OCI-LY7 (cell line): ENCODE results near the gene AKAP11. TPM values are rescaled to one million over a fixed set of nuclear protein-coding genes. Genes with fewer than 3 reads are reported as not detected.
A peak's percentile ranks its signal among the peaks of the same experiment; 100 is the strongest.

Experiments
- BruUV-seq: library from RNA; stranded (reverse); fragments of 400-500 nt; replicated peaks from 2 replicates; lab custom pipeline; 2021; lab: Mats Ljungman, UMichigan
- CTCF ChIA-PET: fragments of 300-600 bp; sonication (Branson Sonifier 250); formaldehyde crosslinking; loops from one replicate; lab custom pipeline; 2022; ENCODE audit warnings: antibody characterized with exemption; ENCODE audit not compliant: unreplicated experiment; lab: Charles Lee
- POLR2A ChIA-PET: fragments of 300-600 bp; sonication (Branson Sonifier 250); formaldehyde crosslinking; loops from one replicate; lab custom pipeline; 2022; ENCODE audit warnings: antibody characterized with exemption; lab: Charles Lee
- DNase-seq: peaks from one replicate; pipeline ENCODE4 v3.0.0-alpha.2; 2015; ENCODE audit warnings: low spot score
- H2AFZ ChIP-seq: fragments of 200-600 bp; sonication (generic), shearing (Covaris generic); 2 replicates; pipeline ENCODE4 v1.6.1; 2014; ENCODE audit warnings: mild to moderate bottlenecking, antibody characterized with exemption, low read length, moderate library complexity
- H3K27ac ChIP-seq: fragments of 200-600 bp; sonication (generic); 2 replicates; pipeline ENCODE4 v1.5.1; 2014; ENCODE audit warnings: mixed run types, low read depth, mild to moderate bottlenecking, moderate library complexity, low read length, inconsistent platforms; ENCODE audit not compliant: poor library complexity, severe bottlenecking
- H3K36me3 ChIP-seq: fragments of 200-600 bp; sonication (generic); 2 replicates; pipeline ENCODE4 v1.6.1; 2014; ENCODE audit warnings: mild to moderate bottlenecking, antibody characterized with exemption, low read length, moderate library complexity, mixed read lengths; ENCODE audit not compliant: insufficient read depth
- H3K4me1 ChIP-seq: fragments of 200-600 bp; sonication (generic); 2 replicates; pipeline ENCODE4 v1.5.1; 2014; ENCODE audit warnings: mild to moderate bottlenecking, low read length; ENCODE audit not compliant: insufficient read depth, poor library complexity, severe bottlenecking
- H3K4me2 ChIP-seq: fragments of 200-600 bp; sonication (generic); 2 replicates; pipeline ENCODE4 v1.6.1; 2014; ENCODE audit warnings: mild to moderate bottlenecking, low read length
- H3K4me3 ChIP-seq: fragments of 200-600 bp; sonication (generic); 2 replicates; pipeline ENCODE4 v1.5.1; 2014; ENCODE audit warnings: mild to moderate bottlenecking, low read depth, low read length; ENCODE audit not compliant: poor library complexity, severe bottlenecking
- H3K79me2 ChIP-seq: fragments of 200-600 bp; sonication (generic); 2 replicates; pipeline ENCODE4 v1.6.1; 2016; ENCODE audit warnings: low read depth, mild to moderate bottlenecking, low read length, moderate library complexity, mixed read lengths; ENCODE audit not compliant: insufficient read depth
- H3K9me2 ChIP-seq: fragments of 200-600 bp; sonication (generic); 2 replicates; pipeline ENCODE4 v1.6.1; 2016; ENCODE audit warnings: mild to moderate bottlenecking, low read length, mixed read lengths; ENCODE audit not compliant: insufficient read depth
- H3K9me3 ChIP-seq: fragments of 200-600 bp; sonication (generic); 2 replicates; pipeline ENCODE4 v1.6.1; 2014; ENCODE audit warnings: mild to moderate bottlenecking, mixed run types, low read length, mixed read lengths
- H4K20me1 ChIP-seq: fragments of 200-600 bp; sonication (generic); 2 replicates; pipeline ENCODE4 v1.6.1; 2014; ENCODE audit warnings: mild to moderate bottlenecking, antibody characterized with exemption, low read length, moderate library complexity, mixed read lengths; ENCODE audit not compliant: insufficient read depth
- EZH2phosphoT487 ChIP-seq: fragments of 200-600 bp; sonication (generic); IDR thresholded peaks from 2 replicates; pipeline ENCODE4 v1.6.1; 2018; ENCODE audit warnings: low read depth, borderline replicate concordance, mild to moderate bottlenecking, mixed run types, antibody characterized with exemption, low read length, moderate library complexity, mixed read lengths
- intact Hi-C: fragments of 100-400 bp; cut with micrococcal nuclease; formaldehyde crosslinking; loops from one replicate; pipeline ENCODE4 v1.10.0; 2022; ENCODE audit not compliant: unreplicated experiment
- total RNA-seq, 2 experiments: library from RNA; depleted of rRNA in 1 of 2; stranded (reverse); fragments of >200 nt in 1 of 2; shearing (Covaris generic) in 1 of 2; gene quantifications; 2 replicates each; pipeline ENCODE4 v1.2.3, GENCODE V29; 2014 to 2022
- TF ChIP-seq, protein P1 (sequence below): fragments of 200-600 bp; sonication (generic); conservative IDR thresholded peaks from 2 replicates; pipeline ENCODE4 v1.5.1; 2014; ENCODE audit warnings: mild to moderate bottlenecking, antibody characterized with exemption, low read length, moderate library complexity, mixed read lengths

Gene AKAP11
- total RNA-seq, 2 experiments from 2014 or later: 13.6 to 29.2 TPM

- no peak for DNase-seq
- Histone ChIP-seq H3K79me2 (peaks cover 36% of the 10 kb centered on the region), H3K4me3 (peak overlapping the region; percentile 82), H3K27ac (peak overlapping the region; percentile 75), H4K20me1 (no peaks in the 10 kb centered on the region), H3K4me2 (peak overlapping the region; percentile 93), H2AFZ (peak overlapping the region; percentile 99), H3K9me2 (no peaks in the 10 kb centered on the region), H3K9me3 (peaks cover 17% of the 10 kb centered on the region; the same call in 1 of the 2 replicates), H3K4me1 (peaks cover 29% of the 10 kb centered on the region), H3K36me3 (peaks cover 9% of the 10 kb centered on the region; the same call in 1 of the 2 replicates)
- intact Hi-C loops: loop anchor here (5.0 to 10.0 kb wide), 5 partner anchors 229 to 974 kb away; no protein-coding TSS in a partner anchor
- TF ChIP-seq EZH2phosphoT487: no peak
- TF ChIP-seq, protein P1, sequence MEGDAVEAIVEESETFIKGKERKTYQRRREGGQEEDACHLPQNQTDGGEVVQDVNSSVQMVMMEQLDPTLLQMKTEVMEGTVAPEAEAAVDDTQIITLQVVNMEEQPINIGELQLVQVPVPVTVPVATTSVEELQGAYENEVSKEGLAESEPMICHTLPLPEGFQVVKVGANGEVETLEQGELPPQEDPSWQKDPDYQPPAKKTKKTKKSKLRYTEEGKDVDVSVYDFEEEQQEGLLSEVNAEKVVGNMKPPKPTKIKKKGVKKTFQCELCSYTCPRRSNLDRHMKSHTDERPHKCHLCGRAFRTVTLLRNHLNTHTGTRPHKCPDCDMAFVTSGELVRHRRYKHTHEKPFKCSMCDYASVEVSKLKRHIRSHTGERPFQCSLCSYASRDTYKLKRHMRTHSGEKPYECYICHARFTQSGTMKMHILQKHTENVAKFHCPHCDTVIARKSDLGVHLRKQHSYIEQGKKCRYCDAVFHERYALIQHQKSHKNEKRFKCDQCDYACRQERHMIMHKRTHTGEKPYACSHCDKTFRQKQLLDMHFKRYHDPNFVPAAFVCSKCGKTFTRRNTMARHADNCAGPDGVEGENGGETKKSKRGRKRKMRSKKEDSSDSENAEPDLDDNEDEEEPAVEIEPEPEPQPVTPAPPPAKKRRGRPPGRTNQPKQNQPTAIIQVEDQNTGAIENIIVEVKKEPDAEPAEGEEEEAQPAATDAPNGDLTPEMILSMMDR: no peak
- TSS peak; percentile 46 for BruUV-seq
- CTCF ChIA-PET: interaction anchor here (0.5 to 0.8 kb wide), 2 partner anchors 12 to 56 kb away, joined by 3 read pairs; no protein-coding TSS in a partner anchor
- POLR2A ChIA-PET: interaction anchor here (1.1 kb wide), 1 partner anchor 56 kb away, joined by 3 read pairs; no protein-coding TSS in a partner anchor
These were observed 1.1 kb upstream of the AKAP11 start for GRCh38 chr13:42270857-42271215.

DNA sequence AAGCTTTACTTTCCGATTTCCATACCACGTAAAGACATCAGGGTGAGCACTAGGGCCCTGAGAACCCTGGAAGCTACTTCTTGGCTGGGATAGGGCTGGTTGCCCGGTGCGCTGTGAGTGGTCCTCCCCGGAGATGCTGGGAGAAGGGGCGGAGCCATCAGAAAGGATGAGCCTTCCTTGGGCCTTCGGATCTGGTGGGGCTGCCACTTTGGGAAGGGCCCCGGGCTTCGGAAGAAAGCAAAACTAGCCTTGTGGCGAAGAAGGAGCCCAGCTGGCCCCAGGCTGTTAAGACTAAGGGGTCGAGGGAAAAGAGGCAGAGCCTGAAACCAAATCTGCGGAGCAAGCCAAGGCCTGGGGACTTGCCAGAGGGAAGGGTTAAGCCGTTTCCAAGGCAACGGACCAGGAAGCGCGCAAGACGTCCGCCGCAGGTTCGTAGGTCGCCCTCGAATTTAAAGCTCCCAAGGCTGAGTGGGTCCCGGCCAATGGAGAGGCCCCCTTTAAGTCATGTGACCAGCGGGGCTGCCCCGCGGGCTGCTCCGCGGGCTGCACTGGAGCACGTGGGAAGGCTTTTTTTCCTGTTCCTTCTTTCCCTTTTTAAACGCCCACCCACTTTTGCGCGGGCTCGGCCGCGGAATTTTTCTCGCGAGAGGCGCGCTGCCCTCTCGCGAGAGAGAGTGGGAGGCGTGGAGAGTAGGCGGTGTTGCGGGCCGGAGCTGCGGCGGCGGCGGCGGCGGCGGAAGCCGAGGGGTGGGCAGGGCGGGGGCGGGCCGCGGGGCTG, 426 bp upstream of the AKAP11 start:
- peaks cover 36% of the 10 kb centered on the region for H3K4me1 ChIP-seq
- ChIA-PET POLR2A (interaction anchor here (0.8 to 1.5 kb wide), 4 partner anchors 12 to 811 kb away, joined by 3 to 4 read pairs (median 4); no protein-coding TSS in a partner anchor), CTCF (interaction anchor here (0.5 to 1.0 kb wide), 3 partner anchors 12 to 96 kb away, joined by 3 read pairs; no protein-coding TSS in a partner anchor)
- peak overlapping the region; percentile 82 for H3K4me3 ChIP-seq
- no peak for TF ChIP-seq EZH2phosphoT487
- TF ChIP-seq, protein P1: no peak
- BruUV-seq: no TSS peak
- intact Hi-C loops: loop anchor here (5.0 to 10.0 kb wide), 5 partner anchors 229 to 973 kb away; no protein-coding TSS in a partner anchor
- H3K36me3 ChIP-seq: peaks cover 13% of the 10 kb centered on the region
- peak overlapping the region; percentile 93 for H3K4me2 ChIP-seq
- no peaks in the 10 kb centered on the region for H4K20me1 ChIP-seq
- H3K79me2 ChIP-seq: peaks cover 43% of the 10 kb centered on the region
- H3K9me3 ChIP-seq: peaks cover 17% of the 10 kb centered on the region; the same call in 1 of the 2 replicates
- H3K27ac ChIP-seq: peak overlapping the region; percentile 75
- peak; percentile 98 for DNase-seq
- no peaks in the 10 kb centered on the region for H3K9me2 ChIP-seq
- H2AFZ ChIP-seq: peak overlapping the region; percentile 99
